Femur (tissue), 1 donor: ENCODE measurements around the gene PPP1R11.

Source experiments
- DNase-seq: peaks from one replicate; pipeline ENCODE4 v3.0.0-alpha.2; 2017

The PPP1R11 gene

DNA sequence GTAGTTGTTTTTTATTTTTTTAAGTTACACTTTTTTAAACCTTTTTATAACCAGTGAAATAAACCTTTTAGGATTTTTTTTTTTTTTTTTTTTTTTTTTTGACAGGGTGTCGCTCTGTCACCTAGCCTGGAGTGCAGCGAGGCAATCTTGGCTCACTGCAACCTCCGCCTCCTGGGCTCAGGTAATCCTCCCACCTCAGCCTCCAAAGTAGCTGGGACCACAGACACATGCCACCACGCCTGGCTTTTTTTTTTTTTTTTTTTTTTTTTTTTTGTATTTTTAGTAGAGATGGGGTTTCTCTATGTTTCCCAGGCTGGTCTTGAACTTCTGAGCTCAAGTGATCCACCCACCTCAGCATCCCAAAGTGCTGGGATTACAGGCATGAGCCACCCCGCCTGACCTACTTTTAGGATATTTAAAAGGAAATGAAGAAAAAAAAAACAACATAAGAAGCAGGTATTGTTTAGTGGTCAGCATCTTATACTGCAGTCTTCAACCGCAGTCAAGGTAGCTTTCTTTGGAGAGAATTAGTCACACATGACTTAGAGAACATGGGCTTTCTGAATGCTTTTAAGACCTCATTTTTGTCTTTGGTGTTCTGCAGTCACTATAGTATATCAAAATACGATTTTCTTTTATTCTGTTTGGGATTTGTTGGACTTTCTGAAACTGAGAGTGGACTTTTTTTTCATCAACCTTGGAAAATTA, 4.4 kb upstream of the PPP1R11 start:
- no peak for DNase-seq

DNA sequence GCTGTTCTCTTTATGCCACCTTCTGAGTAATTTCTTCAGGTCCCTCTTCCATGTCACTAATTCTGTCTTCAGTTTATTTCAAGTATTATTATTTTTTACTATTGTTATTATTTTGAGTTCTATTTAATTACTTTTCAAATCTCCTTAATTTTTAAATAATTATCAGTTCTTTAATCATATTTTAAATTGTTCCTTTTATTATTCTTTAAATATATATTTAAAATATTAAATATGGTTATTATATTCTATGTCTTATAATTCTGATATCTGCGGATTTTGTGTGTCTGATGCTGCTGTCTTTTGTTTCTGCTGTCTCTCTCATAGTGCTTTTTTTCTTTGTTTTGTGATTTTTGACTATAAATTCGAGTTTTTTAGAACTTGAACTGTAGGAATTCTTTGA, 3.7 kb upstream of the PPP1R11 start:
- no peak for DNase-seq

DNA sequence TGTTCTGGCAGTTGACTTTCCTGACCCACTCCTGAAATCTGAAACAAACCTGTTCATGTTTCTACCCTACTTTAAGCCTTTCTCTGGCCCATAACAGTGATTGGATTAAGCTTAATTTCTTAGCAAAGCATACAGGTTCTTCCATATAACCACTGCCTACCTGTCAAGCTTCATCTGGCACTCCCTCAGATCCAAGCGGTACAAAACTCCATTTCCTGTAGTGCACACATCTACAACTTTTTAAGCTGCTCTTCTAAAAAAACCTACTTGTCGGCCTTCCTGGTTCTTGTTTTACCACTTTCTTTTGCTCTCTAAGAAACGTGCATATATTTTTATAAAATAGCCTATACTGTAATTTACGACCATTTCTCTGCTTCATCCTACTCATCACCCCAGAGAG, 916 bp upstream of the PPP1R11 start:
- DNase-seq, result no peak

DNA sequence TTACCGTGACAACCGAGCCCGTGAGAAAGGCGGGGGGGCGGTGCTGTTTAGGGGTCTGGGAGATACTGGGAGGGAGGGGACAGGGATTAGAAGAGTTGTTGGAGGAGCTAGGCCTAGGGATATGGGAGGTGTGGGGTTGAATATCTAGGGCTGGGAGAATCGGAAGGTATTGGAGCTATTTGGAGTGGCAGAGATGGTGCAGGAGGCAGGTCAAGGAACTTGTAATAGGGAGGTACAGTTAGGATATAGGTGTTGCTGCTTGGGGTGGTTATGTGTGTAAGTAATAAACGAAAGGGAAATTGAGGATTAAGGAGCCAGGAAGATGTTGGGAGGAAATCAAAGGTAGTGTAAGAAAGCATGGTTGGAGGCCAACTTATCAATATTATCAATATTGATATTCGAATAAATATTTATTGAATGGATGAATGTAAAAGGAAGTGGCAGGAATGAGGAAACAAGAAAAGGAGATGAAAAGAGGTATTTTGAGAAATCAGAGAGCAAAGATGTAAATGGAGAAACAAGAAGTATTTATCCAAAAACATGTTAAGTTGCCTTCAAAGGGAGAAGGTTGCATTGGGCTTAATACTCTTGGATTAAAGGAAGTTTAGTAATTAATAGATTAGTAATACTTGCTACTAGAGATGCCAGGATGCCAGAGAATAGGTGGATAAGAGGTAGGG, 602 bp downstream of the PPP1R11 start:
- DNase-seq, result no peak

DNA sequence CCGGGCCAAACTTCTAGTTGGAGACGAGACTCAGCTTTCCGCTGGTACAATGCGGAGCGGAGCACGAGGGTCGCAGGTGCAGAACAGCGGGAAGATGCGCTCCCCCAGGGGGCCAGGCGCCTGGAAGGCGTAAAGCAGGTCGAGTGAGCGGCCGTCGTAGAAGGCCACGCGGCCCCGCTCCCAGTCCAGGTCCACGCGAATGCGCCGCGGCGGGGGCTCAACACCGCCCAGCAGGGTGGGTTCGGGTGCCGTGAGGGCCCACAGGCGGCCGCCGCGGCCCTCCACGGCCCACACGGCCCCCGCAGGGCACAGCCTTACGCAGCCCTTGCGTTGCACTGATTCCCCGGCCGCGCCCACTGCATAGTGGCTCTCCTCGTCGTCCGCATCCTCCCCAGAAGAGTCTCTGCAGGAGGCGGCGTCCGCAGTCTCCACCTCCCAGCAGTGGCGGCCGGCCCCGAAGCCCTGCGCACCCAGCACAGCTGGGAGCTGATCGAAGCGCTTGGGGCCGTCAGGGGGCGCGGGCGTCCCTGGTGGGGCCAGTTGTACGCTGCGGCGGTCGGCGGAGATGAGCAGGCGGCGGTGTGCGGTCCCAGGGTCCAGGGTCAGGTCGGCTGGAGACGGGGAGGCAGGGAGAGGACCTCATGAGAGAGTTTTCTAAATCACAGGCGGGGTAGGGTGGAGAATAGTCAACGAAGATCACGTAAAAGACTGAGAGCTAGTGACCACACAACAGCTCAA, 4.3 kb downstream of the PPP1R11 start:
- peak; percentile 38 for DNase-seq

DNA sequence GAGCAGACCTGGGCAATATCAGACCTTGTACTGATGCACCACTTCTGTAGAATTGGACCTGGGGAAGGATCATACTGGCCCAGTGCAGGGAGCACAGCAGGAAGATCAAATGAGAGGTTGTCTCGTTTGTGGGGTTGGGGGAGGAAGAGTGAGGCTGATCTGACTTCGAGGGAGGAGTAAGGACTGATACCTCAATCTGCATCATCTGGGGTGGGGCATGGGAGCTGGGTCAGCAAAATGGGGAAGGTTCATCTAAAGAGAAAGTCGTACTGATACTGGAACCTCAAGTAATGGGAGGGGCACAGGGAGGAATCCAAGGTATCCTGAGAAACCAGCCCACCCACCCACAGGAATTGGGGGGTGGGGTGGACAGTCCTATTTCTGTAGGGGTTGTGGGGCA, 4.9 kb downstream of the PPP1R11 start:
- no peak for DNase-seq

DNA sequence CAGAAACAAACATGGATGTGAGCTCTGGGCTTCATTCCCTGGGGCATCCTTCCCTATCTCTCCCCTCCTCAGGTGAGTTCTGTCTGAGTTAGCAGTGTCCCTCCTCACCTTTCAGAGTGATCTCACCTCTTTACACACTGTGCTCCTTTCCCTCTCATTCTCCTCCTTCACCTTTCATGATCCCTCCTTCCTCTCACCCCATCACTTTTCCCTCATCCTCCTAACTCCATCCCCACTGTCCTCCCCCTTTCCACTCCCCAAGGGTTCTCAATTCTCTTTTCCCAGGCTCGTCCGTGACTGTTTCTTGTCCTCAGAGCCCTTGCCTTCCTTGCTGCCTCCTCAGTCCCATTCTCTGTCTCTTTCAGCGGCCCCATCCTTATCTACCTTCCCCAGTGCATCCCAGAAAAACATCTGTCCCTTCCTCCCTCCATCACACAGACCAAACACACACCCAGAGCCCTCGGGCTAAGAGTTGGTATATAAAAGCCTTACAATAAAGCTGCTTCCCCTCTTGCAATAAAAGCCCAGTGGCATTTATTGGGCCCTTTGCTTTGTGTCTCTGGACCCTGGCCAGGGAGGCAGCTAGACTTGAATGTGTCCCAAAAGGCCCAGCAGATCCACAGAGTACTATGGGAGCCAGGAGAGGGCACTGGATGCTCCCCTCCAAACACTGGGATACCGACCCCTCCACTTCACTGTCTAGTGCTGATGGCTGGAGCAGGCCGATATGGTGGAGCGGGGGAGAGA, 6.7 kb downstream of the PPP1R11 start:
- no peak for DNase-seq

DNA sequence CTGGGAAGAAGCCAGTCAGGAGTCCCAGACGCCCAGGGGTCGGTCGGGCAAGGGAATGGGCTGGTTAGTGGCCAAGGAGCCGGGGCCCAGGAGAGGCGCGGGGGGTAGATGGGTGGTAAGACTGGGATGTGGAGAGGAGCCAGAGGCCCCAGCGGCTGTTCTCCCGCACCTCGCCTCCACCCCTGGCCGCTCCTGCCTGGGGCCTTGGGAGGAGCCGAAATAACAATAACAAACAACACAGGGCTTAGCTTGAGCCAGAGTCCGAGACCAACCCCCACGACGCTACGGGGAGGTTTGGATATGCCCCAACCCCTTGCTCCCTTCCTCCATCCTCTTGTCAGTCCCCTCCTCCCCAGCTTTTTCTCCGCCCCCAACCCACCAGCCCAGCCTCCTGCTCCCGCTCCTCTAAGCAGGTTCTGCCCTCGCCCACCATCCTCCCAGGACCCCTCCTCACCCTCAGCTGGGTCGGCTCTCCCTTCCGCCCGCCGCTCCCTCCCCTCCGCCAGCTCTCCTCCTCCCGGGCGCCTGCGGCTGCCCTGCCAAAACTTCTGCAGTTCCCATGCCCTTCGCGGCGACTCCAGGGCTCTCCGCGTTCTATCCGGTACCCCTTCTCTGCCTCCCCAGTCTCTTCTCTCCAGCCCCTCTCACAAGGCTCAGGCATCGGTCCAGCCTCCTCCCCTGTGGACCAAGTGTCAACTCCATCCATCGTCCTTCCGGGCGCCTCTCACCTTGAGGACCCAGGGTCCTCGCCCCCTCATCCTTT, 7.5 kb downstream of the PPP1R11 start:
- DNase-seq, result peak; percentile 27

DNA sequence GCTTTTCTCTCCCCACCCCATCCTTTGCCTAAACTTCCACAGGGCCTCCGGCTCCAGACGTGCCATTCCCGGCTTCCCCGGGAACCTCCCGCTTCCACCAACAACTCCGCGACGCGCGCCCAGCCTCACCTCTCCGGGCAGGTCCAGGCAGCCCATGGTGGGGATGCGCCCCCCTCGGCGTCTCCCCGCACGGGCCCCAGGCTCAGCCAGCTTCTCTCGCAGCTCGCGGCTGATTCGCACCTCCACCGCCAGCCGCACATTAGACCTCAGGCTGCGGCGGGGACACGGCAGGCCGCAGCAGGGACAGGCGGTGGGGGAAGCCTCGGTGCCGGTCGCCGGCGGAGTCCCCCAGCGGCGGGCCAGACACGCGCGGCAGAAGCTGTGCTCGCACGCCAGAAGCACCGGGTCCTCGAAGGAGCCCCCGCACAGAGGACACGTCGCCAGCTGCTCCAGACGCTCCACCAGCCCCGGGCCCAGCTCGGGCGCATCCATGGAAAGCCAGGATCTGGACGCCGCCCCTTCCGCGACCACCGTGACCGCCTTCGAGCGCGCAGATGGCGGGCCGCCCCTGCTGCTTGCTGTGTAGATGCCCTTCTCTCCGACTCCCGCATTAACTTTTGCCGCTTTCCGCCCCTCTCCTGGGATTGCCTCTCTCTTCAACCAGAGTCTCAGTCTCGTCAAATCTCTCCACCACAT, 8.2 kb downstream of the PPP1R11 start, which contains the start of gene RNF39:
Gene RNF39, minus strand, starts transcription at position 676 of the 696 bp plus-strand sequence. Its CDS starts 184 bp downstream, at position 492.
- peak; percentile 22 for DNase-seq

DNA sequence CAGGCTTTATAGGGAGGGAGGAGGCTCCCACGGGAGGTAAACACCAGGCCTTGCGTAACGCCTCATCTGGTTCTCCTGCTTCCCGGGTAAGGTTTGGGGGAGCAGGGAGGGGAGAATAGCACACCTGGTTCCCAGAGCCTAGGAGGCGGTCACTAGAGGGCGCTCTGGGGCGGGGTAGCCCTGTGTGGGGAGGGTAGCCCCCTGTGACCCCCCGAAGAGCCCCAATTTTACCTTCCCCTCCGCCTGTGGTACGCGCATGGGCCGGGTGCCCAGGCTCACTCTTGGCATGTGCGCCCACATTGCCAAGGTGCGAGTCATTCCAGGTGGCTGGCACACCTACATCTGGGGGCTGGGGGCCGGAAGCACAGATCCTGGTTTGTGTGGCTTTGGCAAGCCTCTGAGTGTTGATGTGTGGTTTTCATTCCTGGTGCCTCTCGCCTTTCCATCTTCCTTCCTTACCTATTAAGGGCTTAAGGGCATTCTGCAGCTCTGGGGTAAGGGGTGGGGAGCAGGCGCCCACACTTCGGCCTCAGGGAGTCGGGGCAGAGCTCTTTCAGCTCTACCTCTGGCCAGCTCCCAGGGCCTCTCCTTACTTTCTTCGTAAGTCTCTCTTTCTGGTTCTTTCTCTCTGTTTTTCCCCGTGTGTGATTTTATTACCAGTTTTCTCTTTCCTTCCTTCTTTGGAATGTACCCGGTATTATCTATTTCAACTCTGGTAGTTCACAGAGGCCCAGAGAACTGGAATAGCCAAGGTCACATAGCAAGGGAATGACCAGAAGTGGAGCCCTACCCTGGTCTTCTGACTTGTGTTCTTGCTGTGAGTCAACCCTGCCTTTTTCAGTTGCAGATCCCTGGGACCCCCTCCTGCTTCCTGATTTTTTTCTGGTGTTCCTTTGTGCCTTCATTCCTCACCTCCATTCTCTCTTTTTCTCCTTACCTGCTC, 9.1 kb downstream of the PPP1R11 start:
- peak; percentile 25 for DNase-seq

DNA sequence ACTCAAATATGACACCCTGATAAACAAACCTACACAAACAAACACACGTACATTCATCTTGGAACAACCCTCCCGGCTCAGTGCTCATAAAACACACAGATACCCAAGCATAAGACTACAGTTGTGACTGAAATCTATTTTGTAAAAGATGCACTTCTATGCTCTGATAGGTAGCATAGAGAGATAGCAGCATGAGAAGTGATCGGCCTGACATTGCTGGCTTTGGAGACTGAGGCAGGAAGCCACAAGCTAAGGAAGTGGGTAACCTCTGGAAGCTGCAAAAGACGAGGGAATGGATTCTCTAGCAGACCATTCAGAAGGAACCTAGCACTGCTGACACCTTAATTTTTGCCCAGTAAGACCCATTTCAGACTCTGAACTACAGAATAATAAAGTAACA, 10.2 kb downstream of the PPP1R11 start:
- no peak for DNase-seq

DNA sequence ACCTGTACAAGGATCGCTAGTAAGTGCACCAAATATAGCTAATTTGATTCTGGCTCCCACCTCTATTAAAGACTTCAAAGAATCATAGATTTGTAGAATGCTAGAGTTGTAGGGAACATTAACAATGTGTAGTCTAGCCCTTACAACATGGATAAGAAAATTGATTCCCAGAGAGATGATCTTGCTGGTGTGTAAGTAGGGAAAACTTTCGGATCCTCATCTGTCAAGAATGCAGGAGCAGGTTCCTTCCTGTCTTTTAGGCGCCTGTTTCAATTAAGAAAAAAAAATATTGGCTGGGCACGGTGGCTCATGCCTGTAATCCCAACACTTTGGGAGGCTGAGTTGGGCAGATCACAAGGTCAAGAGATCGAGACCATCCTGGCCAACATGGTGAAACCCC, 20.9 kb downstream of the PPP1R11 start:
- DNase-seq, result no peak

DNA sequence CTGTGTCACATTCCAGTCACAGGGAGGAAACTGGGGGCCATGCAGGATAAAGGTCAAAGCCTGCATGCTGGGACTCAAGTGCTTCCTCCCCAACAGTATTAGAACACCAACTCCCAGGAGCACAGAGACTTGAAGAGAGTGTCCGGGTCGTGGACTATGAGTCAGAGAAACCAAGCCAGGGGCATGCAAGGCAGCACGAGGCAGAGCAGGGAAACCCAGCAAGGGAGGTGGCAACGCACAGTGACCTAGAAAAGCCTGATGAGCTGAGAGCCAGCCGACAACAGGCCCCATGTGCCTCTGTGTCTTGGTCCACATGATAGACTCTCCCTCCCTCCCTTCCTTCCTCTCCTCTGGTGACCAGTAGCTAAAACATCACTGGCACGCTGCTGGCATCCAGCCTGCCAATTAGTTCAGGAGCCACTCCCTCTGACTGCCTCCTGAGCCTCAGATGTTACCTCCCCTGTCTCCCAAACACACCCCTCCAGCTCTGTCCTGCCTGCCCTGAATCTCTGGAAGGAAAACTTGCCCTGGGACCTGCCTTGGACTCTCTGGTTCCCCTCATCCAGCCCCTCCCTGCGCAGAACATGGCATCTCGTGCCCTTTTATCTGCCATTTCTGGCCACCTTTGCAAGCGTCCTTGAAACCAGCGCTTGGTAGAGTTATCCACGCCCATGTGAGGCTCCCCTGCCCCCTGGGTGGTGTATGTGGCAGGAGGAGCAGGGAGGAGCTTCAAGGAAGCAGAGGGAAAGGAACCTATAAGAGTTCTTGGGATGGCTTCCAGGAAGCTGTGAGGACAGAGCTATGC, 24.8 kb downstream of the PPP1R11 start:
- DNase-seq, result no peak

DNA sequence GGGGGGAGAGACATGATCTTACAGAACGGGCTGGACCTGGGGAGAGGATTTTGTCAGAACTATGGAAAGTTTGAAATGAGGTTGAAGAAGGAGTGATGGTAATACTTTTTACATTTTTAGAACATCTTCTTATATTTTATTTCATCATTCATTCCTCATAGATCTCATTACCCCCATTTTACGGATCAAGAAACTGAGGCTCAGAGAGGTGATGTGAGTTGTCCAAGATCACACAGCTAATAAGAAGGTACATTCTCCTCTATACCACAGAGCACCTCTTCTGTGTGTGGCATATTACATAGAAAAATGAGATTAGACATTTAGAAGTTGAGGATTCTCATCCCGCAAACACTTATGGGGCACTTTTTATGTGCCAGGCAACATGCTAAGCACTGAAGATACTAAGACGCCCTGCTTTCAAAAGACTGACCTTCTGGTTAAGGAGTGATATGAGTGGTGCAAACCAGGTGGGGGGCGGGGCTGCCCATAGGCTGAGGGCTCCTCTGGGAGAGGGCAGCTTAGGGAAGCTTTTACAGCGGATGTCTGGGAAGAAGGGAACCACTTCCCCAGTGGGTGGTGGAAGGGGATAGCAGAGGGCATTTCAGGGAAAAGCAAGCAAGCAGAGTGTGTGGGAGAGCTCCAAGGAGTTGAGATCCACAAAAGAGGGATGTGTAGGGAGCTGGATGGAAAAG, 26.0 kb downstream of the PPP1R11 start:
- no peak for DNase-seq

DNA sequence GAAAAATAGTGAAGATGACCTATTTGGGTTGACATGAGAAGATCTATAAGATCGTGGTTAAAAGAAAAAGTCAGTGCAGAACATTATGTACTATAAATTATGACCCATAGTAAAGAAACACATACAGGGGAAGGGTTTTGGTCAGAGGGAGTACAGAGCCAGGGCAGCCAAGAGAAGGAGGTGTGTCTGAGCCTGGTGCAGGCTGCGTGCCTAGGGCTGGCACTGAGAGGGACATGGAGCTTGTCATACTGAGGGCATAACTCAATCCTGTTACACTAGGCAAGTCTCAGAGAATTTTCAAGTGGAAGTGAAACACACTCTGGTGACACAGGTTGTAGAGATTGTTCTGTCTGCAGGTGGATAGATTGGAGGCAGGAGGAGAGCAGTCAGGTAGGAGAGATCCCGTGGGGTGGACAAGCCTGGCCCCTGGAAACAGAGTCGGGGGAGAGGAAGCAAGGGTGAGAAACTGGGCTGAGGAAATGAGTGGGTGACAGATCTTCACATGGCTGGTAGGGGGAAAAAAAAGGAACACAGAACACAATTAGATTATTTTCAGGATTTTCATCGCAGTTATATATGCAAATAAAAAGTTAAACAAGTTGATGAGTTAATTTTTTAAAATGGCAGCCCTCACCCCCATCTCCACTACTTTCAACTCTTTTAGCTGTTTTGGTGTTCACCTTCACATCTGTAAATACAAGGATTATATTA, 27.1 kb downstream of the PPP1R11 start:
- DNase-seq, result no peak

DNA sequence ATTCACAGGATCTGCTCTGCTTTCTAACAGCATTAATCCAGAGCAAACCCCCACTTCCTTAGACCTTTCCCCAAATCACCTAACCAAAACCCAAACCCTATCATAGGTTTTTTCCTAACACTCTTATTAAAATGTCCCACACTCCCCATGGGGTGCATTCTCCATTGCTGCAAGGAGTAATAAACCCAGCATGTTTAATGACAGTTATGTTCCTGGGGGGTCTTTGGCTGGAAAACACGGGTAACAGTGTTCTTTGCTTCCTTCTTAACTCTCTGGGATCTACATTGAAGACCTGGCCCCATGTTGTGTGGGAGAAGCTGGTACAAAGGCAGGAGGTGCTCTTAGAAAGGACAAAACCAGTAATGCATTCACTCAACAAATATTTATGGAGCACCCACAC, 29.8 kb downstream of the PPP1R11 start:
- DNase-seq, result no peak

DNA sequence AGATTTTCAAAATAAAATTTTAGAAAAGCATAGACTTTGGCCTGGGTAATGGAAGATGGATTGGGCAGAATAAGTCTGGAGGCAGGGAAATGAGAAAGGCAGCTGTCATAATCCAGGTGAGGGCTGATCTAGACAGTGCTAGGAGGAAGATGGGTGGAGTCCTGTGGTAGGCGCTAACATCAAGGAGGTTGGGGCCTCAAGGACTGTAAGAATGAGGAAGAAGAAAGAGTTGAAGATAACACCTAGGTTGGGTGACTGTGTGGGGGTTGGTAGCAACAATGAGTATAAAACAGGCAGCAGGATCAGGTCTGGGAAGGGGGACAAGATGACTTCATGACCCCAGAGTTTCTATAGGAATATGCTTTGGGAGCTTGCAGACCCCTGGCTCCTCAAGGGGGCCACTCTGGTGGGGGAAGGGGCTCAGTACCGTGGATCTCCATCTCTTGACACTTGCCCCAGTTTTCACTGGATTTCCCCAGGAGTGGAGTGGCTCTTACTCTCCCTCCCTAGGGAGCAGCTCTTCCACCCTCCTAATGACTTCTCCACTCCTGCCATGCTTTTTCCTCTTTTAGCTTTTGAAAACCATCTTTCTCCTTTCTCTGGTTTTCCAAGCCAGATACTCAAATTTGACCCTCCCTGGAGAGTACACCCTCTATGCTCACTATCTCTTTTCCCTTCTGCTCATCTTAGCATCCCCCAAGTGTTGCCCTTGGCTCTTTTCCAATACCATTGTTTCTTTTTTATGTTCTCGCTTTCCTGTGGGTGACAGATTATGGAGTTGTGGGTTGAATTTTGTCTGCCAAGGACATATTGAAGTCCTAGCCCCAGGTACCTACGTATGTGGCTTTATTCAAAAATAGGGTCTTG, 31.1 kb downstream of the PPP1R11 start:
- no peak for DNase-seq
